HepG2 (cell line): ENCODE results near the gene LRRC4C. TPM values are rescaled to one million over a fixed set of nuclear protein-coding genes. Genes with fewer than 3 reads are reported as not detected.

Experiments
- ATAC-seq: fragments of 200-7000 bp; cut with Tn5 transposase; 3 replicates; pipeline ENCODE4 v1.9.1; 2020; ENCODE audit warnings: mild to moderate bottlenecking, moderate library complexity
- BruUV-seq: library from RNA; stranded (reverse); fragments of 400-500 nt; replicated peaks from 2 replicates; lab custom pipeline; 2021; lab: Mats Ljungman, UMichigan
- CTCF ChIA-PET: fragments of 300-600 bp; formaldehyde crosslinking; extraction: SDS; loops from one replicate; lab custom pipeline; 2021; ENCODE audit warnings: low total read pairs, inconsistent platforms, low intra/inter-chr PET ratio; lab: Yijun Ruan, JAX
- POLR2A ChIA-PET: fragments of 350-600 bp; sonication (Branson Sonifier 250); formaldehyde crosslinking; loops from one replicate; lab custom pipeline; 2020; ENCODE audit warnings: antibody characterized with exemption, inconsistent platforms; lab: Yijun Ruan, JAX
- DNase-seq: peaks from one replicate; pipeline ENCODE4 v3.0.0-alpha.2; 2015; ENCODE audit warnings: low spot score
- FAIRE-seq: peaks from 3 replicates; lab custom pipeline; 2011; peaks lifted over from hg19 to GRCh38; lab: Jason Lieb, UNC
- H2AFZ ChIP-seq: one replicate; pipeline ENCODE4 v1.6.1; 2011; ENCODE audit warnings: low read length, inconsistent platforms
- H3K27ac ChIP-seq: fragments of 300-600 bp; 3 replicates; pipeline ENCODE4 v1.8.0; 2011; ENCODE audit warnings: mixed run types, mild to moderate bottlenecking, mixed read lengths, low read length, inconsistent platforms; ENCODE audit not compliant: insufficient read depth; ENCODE audit errors: extremely low read length
- H3K27me3 ChIP-seq, 2 experiments: fragments of 200-600 bp in 1 of 2; 2 replicates in 1 of 2; 3 replicates in 1 of 2; pipeline versions ENCODE4 v1.6.0 to v1.8.0; 2011; ENCODE audit warnings: low read length in 2 of 2, mild to moderate bottlenecking in 2 of 2, moderate library complexity in 2 of 2, inconsistent platforms in 1 of 2; ENCODE audit not compliant: insufficient read depth in 2 of 2, control insufficient read depth in 1 of 2
- H3K36me3 ChIP-seq, 2 experiments: fragments of 200-600 bp in 1 of 2; replicated peaks in 1 of 2; 2 replicates in 1 of 2; 3 replicates in 1 of 2; pipeline versions ENCODE4 v1.5.1 to v1.8.0; 2011; ENCODE audit warnings: low read length in 2 of 2, inconsistent platforms in 1 of 2; ENCODE audit not compliant: insufficient read depth in 2 of 2, control insufficient read depth in 1 of 2
- H3K4me1 ChIP-seq: 2 replicates; pipeline ENCODE4 v1.5.1; 2012; ENCODE audit warnings: low read length, inconsistent platforms; ENCODE audit not compliant: insufficient read depth
- H3K4me2 ChIP-seq: 2 replicates; pipeline ENCODE4 v1.6.0; 2011; ENCODE audit warnings: low read depth, low read length, inconsistent platforms
- H3K4me3 ChIP-seq, 3 experiments: fragments of 200-600 bp in 1 of 3; sonication (generic), shearing (Covaris generic) in 1 of 3; replicated peaks in 1 of 3; 2 replicates each; pipeline ENCODE4 v1.5.1; 2011 to 2016; ENCODE audit warnings: low read length in 3 of 3, inconsistent platforms in 2 of 3, low read depth in 2 of 3, mild to moderate bottlenecking in 2 of 3, control low read depth in 1 of 3, mixed read lengths in 1 of 3; ENCODE audit not compliant: insufficient read depth in 1 of 3
- H3K79me2 ChIP-seq: one replicate; pipeline ENCODE4 v1.6.1; 2011; ENCODE audit warnings: low read length, inconsistent platforms; ENCODE audit not compliant: insufficient read depth
- H3K9ac ChIP-seq: 2 replicates; pipeline ENCODE4 v1.6.0; 2011; ENCODE audit warnings: mild to moderate bottlenecking, low read depth, low read length, inconsistent platforms; ENCODE audit not compliant: insufficient read depth
- H3K9me3 ChIP-seq: 2 replicates; pipeline ENCODE4 v1.5.1; 2012; ENCODE audit warnings: mild to moderate bottlenecking, low read length
- H4K20me1 ChIP-seq: 2 replicates; pipeline ENCODE4 v1.6.0; 2011; ENCODE audit warnings: inconsistent platforms, mild to moderate bottlenecking, low read length, moderate library complexity; ENCODE audit not compliant: insufficient read depth
- ADNP ChIP-seq: sonication (generic); formaldehyde crosslinking; IDR thresholded peaks from 2 replicates; pipeline ENCODE4 v1.4.0; 2020; ENCODE audit warnings: missing genetic modification reagents
- HMGA1 ChIP-seq: sonication (generic); formaldehyde crosslinking; conservative IDR thresholded peaks from 2 replicates; pipeline ENCODE4 v1.4.0; 2020; ENCODE audit warnings: missing genetic modification reagents
- MTA3 ChIP-seq: sonication (generic); formaldehyde crosslinking; IDR thresholded peaks from 2 replicates; pipeline ENCODE4 v1.4.0; 2020; ENCODE audit warnings: missing genetic modification reagents
- ZFP90 ChIP-seq: sonication (generic); formaldehyde crosslinking; IDR thresholded peaks from 2 replicates; pipeline ENCODE4 v1.8.0; 2022; ENCODE audit warnings: missing genetic modification reagents, mild to moderate bottlenecking, inconsistent platforms, borderline replicate concordance
- WGBS: methylation state at CpG from one replicate; pipeline ENCODE4 v1.1.6; 2017; ENCODE audit warnings: low lambda C conversion rate; 5-methylcytosine and 5-hydroxymethylcytosine counted together
- in situ Hi-C: cut with HindIII; loops from 2 replicates; pipeline ENCODE4 v1.10.0; 2017; ENCODE audit warnings: low pct_unique_long_range_greater_than_20kb; ENCODE audit not compliant: extremely low pct_ligation_motif_present
- intact Hi-C: fragments of 100-400 bp; cut with micrococcal nuclease; formaldehyde crosslinking; loops from one replicate; pipeline ENCODE4 v1.10.0; 2022; ENCODE audit not compliant: unreplicated experiment
- polyA plus RNA-seq, 8 experiments: library from polyadenylated mRNA; depleted of rRNA in 3 of 8; stranded (reverse) in 7 of 8; unstranded in 1 of 8; fragments of >200 nt; fragmentation: Illumina TruSeq in 4 of 8; extraction: Trizol in 4 of 8; gene quantifications; 2 replicates each; pipeline versions ENCODE4 v1.2.1 to v1.2.3, GENCODE V29; 2011 to 2016; ENCODE audit warnings: low read depth in 4 of 8, missing spikeins in 1 of 8, mixed read lengths in 1 of 8; ENCODE audit not compliant: insufficient read depth in 1 of 8
- total RNA-seq, 5 experiments: library from RNA; depleted of rRNA; stranded (reverse); fragments of >200 nt; fragmentation: Illumina TruSeq; extraction: Trizol; gene quantifications; 2 replicates each; pipeline ENCODE4 v1.2.3, GENCODE V29; 2016; ENCODE audit warnings: low read depth in 1 of 5
- TF ChIP-seq, protein P1 (sequence below): sonication (generic); formaldehyde crosslinking; IDR thresholded peaks from 2 replicates; pipeline ENCODE4 v1.5.0; 2020; ENCODE audit warnings: missing genetic modification reagents
- TF ChIP-seq, protein P2 (sequence below): IDR thresholded peaks from 2 replicates; pipeline ENCODE4 v1.6.1; 2016; ENCODE audit warnings: missing compliant biosample characterization, missing genetic modification reagents, borderline replicate concordance
- TF ChIP-seq, protein P3 (sequence below): sonication (generic); formaldehyde crosslinking; IDR thresholded peaks from 2 replicates; pipeline ENCODE4 v1.9.0; 2022; ENCODE audit warnings: missing genetic modification reagents, mild to moderate bottlenecking, borderline replicate concordance
- TF ChIP-seq, protein P4 (sequence below): sonication (generic); formaldehyde crosslinking; IDR thresholded peaks from 2 replicates; pipeline ENCODE4 v1.5.0; 2020; ENCODE audit warnings: missing genetic modification reagents
- TF ChIP-seq, protein P5 (sequence below): IDR thresholded peaks from 2 replicates; pipeline ENCODE4 v1.6.1; 2012; ENCODE audit warnings: low read depth, low read length, improper control_type of control experiment

LRRC4C gene
- total and polyA plus RNA-seq, 2 of the 13 experiments (the other 11 are each of a cell fraction or from before 2014, with no cell fraction given): not detected

DNA sequence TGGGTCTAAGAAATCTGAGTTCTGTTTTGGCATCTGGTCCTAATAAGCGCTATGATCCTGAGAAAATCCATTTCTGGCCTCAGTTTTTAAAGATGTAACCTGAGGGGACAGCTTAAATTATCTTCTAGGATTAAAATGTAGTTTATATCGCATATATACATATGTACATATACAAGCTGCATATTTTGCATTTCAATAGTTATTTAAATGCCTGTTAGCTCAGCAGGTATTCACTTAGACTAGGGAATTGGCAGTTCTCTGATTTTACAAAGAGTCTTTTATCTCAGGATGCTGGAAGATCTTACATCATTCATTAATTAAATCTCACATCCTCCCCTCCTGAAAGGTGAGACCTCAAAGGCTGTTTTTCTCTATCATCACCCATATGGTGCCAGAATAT lies 1232.8 kb downstream of the LRRC4C start:
- Histone ChIP-seq H3K36me3 (no peaks in the 10 kb centered on the region), H3K79me2 (no peaks in the 10 kb centered on the region), H3K9me3 (no peaks in the 10 kb centered on the region), H3K4me3 (no peak overlapping the region), H3K4me2 (no peak overlapping the region), H3K9ac (no peak overlapping the region), H4K20me1 (no peaks in the 10 kb centered on the region), H3K27ac (no peak overlapping the region), H3K27me3 (no peaks in the 10 kb centered on the region), H2AFZ (no peak overlapping the region), H3K4me1 (no peaks in the 10 kb centered on the region)
- no peak for TF ChIP-seq ADNP (CRISPR knock-in tag)
- TF ChIP-seq HMGA1 (CRISPR knock-in tag): no peak
- TF ChIP-seq, protein P1, sequence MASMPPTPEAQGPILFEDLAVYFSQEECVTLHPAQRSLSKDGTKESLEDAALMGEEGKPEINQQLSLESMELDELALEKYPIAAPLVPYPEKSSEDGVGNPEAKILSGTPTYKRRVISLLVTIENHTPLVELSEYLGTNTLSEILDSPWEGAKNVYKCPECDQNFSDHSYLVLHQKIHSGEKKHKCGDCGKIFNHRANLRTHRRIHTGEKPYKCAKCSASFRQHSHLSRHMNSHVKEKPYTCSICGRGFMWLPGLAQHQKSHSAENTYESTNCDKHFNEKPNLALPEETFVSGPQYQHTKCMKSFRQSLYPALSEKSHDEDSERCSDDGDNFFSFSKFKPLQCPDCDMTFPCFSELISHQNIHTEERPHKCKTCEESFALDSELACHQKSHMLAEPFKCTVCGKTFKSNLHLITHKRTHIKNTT: no peak
- BruUV-seq: no TSS peak
- no peak for ATAC-seq
- no peak for FAIRE-seq
- intact Hi-C loops: no loop called here
- WGBS: 3% methylated on average over 2 of the region's 2 CpGs
- in situ Hi-C loops: no loop called here
- POLR2A ChIA-PET: no interaction called here
- CTCF ChIA-PET: no interaction called here
- DNase-seq: no peak

DNA sequence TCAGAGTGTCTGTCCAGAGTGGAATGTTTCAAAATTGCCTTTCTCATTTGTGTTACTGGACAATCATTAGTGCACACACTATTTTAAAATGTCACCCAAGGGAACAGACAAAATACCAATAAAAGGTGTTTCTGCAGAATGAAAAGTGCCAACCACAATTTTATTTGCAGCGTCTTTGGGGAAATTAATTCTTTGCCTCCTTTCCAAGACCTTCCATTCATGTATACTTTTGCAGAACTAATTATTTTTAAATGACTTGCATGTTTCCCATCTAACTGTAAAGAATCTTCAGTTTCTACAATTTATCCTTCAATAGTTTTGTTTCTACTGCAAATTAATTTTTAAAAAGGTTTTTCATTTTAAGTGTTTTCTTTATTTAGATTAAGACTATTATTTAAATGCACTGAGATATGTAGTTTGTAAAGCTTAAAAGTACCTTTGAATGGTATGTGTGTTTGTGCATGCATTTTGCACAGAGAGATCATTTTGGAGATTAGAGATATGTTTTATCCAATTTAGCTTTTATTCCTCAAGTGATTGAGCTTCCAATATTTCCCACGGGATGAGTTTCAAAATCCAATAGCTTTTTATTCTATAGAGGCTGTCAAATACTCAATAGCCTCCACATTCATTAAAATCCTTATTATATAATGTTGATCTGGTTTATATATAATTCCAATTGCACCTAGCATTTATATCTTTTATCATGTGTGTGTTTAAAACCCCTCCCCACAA lies 1235.7 kb downstream of the LRRC4C start:
- no peak overlapping the region for H3K9ac ChIP-seq
- TF ChIP-seq, protein P2, sequence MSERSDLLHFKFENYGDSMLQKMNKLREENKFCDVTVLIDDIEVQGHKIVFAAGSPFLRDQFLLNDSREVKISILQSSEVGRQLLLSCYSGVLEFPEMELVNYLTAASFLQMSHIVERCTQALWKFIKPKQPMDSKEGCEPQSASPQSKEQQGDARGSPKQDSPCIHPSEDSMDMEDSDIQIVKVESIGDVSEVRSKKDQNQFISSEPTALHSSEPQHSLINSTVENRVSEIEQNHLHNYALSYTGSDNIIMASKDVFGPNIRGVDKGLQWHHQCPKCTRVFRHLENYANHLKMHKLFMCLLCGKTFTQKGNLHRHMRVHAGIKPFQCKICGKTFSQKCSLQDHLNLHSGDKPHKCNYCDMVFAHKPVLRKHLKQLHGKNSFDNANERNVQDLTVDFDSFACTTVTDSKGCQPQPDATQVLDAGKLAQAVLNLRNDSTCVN (CRISPR knock-in tag): no peak
- no peak for TF ChIP-seq ZFP90 (CRISPR knock-in tag)
- TF ChIP-seq, protein P3, sequence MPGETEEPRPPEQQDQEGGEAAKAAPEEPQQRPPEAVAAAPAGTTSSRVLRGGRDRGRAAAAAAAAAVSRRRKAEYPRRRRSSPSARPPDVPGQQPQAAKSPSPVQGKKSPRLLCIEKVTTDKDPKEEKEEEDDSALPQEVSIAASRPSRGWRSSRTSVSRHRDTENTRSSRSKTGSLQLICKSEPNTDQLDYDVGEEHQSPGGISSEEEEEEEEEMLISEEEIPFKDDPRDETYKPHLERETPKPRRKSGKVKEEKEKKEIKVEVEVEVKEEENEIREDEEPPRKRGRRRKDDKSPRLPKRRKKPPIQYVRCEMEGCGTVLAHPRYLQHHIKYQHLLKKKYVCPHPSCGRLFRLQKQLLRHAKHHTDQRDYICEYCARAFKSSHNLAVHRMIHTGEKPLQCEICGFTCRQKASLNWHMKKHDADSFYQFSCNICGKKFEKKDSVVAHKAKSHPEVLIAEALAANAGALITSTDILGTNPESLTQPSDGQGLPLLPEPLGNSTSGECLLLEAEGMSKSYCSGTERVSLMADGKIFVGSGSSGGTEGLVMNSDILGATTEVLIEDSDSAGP (CRISPR knock-in tag): no peak
- no peak for TF ChIP-seq MTA3
- TF ChIP-seq, protein P4, sequence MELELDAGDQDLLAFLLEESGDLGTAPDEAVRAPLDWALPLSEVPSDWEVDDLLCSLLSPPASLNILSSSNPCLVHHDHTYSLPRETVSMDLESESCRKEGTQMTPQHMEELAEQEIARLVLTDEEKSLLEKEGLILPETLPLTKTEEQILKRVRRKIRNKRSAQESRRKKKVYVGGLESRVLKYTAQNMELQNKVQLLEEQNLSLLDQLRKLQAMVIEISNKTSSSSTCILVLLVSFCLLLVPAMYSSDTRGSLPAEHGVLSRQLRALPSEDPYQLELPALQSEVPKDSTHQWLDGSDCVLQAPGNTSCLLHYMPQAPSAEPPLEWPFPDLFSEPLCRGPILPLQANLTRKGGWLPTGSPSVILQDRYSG (CRISPR knock-in tag): no peak
- TF ChIP-seq, protein P5, sequence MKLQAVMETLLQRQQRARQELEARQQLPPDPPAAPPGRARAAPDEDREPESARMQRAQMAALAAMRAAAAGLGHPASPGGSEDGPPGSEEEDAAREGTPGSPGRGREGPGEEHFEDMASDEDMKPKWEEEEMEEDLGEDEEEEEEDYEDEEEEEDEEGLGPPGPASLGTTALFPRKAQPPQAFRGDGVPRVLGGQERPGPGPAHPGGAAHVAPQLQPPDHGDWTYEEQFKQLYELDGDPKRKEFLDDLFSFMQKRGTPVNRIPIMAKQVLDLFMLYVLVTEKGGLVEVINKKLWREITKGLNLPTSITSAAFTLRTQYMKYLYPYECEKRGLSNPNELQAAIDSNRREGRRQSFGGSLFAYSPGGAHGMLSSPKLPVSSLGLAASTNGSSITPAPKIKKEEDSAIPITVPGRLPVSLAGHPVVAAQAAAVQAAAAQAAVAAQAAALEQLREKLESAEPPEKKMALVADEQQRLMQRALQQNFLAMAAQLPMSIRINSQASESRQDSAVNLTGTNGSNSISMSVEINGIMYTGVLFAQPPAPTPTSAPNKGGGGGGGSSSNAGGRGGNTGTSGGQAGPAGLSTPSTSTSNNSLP: no peak

More for the DNA sequence above, 1235.7 kb downstream of the LRRC4C start:
- Histone ChIP-seq H3K27ac (no peak overlapping the region), H2AFZ (no peak overlapping the region), H4K20me1 (no peaks in the 10 kb centered on the region), H3K36me3 (no peaks in the 10 kb centered on the region), H3K27me3 (no peaks in the 10 kb centered on the region), H3K4me1 (no peaks in the 10 kb centered on the region), H3K79me2 (no peaks in the 10 kb centered on the region), H3K9me3 (no peaks in the 10 kb centered on the region), H3K4me3 (no peak overlapping the region), H3K4me2 (no peak overlapping the region)
- CTCF ChIA-PET: no interaction called here
- ATAC-seq: no peak
- no peak for DNase-seq
- in situ Hi-C loops (no loop called here), intact Hi-C loops (no loop called here)
- FAIRE-seq: no peak
- WGBS: 0% methylated on average over 2 of the region's 2 CpGs
- POLR2A ChIA-PET: no interaction called here
- no TSS peak for BruUV-seq
